ENCODE data around the gene MINPP1.
"Not testable (repeated sequence)": the region's sequence is repeated elsewhere in the genome, so short reads cannot be mapped to it uniquely, and the experiment has no call there.

The MINPP1 gene

GRCh38 chr10:87504640-87505365 is at the start of gene MINPP1:
MINPP1 (plus strand) TSS chr10:87504893; CDS start chr10:87504916, 23 bp downstream.
- DNase-seq (ENCODE audit: low read depth), result peak; percentile 21
- H3K4me3 ChIP-seq (ENCODE audit: control insufficient read depth, low read depth, low read length), result peak within 1 kb of the TSS; percentile 93
- TF ChIP-seq CTCF (IDR thresholded peaks at IDR 0.05; ENCODE audit: control insufficient read depth, insufficient read depth, low read depth, low read length, missing control alignments), result no peak

GRCh38 chr10:87456586-87457220 is 48.0 kb upstream of the MINPP1 start:
- DNase-seq (ENCODE audit: low read depth); H3K4me3 ChIP-seq (ENCODE audit: control insufficient read depth, low read depth, low read length): not testable (repeated sequence)

- H3K4me3 ChIP-seq (ENCODE audit: control insufficient read depth, low read depth, low read length); DNase-seq (ENCODE audit: low read depth): not testable (repeated sequence)
Observed at GRCh38 chr10:87461751-87462150, 42.9 kb upstream of the MINPP1 start.

- H3K4me3 ChIP-seq (ENCODE audit: control insufficient read depth, low read depth, low read length); DNase-seq (ENCODE audit: low read depth): not testable (repeated sequence)
Observed at GRCh38 chr10:87466849-87467248, 37.8 kb upstream of the MINPP1 start.

GRCh38 chr10:87488733-87489132 is 16.0 kb upstream of the MINPP1 start:
- not testable (repeated sequence) for H3K4me3 ChIP-seq (ENCODE audit: control insufficient read depth, low read depth, low read length); DNase-seq (ENCODE audit: low read depth)

- DNase-seq (ENCODE audit: low read depth); H3K4me3 ChIP-seq (ENCODE audit: control insufficient read depth, low read depth, low read length): not testable (repeated sequence)
Observed at GRCh38 chr10:87490285-87490684, 14.4 kb upstream of the MINPP1 start.

GRCh38 chr10:87492450-87492849 is 12.2 kb upstream of the MINPP1 start:
- H3K4me3 ChIP-seq (ENCODE audit: control insufficient read depth, low read depth, low read length); DNase-seq (ENCODE audit: low read depth): not testable (repeated sequence)

GRCh38 chr10:87495446-87495845 is 9.2 kb upstream of the MINPP1 start:
- H3K4me3 ChIP-seq (ENCODE audit: control insufficient read depth, low read depth, low read length), result not testable (repeated sequence)

GRCh38 chr10:87497386-87497785 is 7.3 kb upstream of the MINPP1 start:
- H3K4me3 ChIP-seq (ENCODE audit: control insufficient read depth, low read depth, low read length); DNase-seq (ENCODE audit: low read depth): not testable (repeated sequence)

More at GRCh38 chr10:87495446-87495845, 9.2 kb upstream of the MINPP1 start:
- DNase-seq (ENCODE audit: low read depth), result not testable (repeated sequence)

- not testable (repeated sequence) for H3K4me3 ChIP-seq (ENCODE audit: control insufficient read depth, low read depth, low read length); DNase-seq (ENCODE audit: low read depth)
Observed at GRCh38 chr10:87498106-87498789, 6.4 kb upstream of the MINPP1 start.

- no peak for DNase-seq (ENCODE audit: low read depth)
- TF ChIP-seq CTCF (IDR thresholded peaks at IDR 0.05; ENCODE audit: control insufficient read depth, insufficient read depth, low read depth, low read length, missing control alignments), result no peak
- H3K4me3 ChIP-seq (ENCODE audit: control insufficient read depth, low read depth, low read length), result no peak overlapping the region
Observed at GRCh38 chr10:87500646-87501048, 4.0 kb upstream of the MINPP1 start.
